HG03354 (cell line): ENCODE data around the gene MGAT3.

ENCODE experiments used
- ATAC-seq: cut with Tn5 transposase; IDR thresholded peaks from one replicate; pipeline ENCODE4 v1.9.1; 2021; ENCODE audit warnings: mild to moderate bottlenecking; ENCODE audit not compliant: unreplicated experiment, poor library complexity, severe bottlenecking

The MGAT3 gene

GRCh38 chr22:39446239-39446721 is 10.5 kb upstream of the MGAT3 start:
- peak; percentile 30 for ATAC-seq

- ATAC-seq, result no peak
Measured at GRCh38 chr22:39448205-39449054, 8.4 kb upstream of the MGAT3 start.

DNA sequence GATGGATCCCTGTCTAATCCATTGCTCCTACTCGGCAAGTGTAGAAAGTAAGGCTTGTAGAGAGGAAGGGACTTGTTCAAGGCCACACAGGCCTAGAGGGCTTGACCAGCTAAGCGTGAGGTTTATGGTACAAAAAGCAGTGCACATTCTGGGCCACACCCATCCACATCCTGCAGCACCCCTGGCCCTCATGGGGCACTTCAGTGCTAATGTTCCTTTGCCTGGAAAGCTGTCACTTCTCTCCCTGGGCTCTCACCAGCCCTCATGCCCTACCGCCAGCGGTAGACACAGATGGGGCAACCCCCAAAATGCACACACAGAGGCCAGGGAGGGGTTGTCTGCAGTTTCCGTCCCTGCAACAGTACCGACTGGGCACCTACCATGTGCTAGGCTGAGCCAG is 7.1 kb upstream of the MGAT3 start:
- ATAC-seq, result no peak

GRCh38 chr22:39450258-39450955 is 6.4 kb upstream of the MGAT3 start:
- ATAC-seq, result no peak

DNA sequence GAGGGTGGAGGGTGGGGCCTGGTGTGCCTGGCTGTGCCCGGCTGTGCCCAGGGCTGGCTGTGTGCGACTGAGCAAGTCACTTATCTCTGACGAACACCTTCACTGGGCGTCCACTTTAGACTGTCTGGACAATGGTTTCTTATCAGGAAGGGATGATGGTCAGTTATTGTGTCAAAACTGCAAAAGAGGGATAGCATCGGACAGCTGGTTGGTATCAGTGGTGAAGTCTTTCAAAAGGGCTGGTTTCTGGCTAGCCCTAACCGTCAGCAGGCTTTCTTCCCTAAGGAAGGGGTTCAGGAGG is 4.1 kb upstream of the MGAT3 start:
- no peak for ATAC-seq

DNA sequence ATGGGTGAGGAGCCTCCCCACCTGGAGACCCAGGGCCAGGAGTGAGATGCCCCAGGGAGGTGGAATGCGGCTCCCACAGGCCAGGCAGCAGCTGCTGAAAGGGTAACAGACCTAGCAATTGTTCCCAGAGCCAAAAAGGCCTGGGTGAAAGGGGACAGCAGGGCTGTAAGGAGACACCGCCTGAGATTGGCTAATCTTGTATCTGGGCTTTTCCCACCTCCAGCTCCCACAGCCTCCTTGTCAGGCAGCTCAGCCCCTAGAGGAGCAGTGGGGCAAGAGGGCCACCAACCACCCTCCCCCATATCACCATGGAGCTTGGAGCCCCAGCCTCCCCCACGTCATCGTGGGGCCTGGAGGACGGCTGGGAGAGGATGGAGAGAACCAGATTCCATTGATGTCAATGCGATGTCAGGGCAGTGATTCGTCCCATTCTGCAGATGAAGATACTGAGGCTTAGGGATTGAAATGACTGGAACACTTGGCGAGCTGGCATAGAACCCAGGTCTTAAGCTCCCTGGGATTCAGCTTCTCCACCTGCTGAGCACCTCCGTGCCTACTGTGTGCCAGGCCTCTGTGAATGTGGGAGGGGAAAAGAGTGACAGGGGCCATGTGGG is 2.9 kb upstream of the MGAT3 start:
- ATAC-seq, result no peak

DNA sequence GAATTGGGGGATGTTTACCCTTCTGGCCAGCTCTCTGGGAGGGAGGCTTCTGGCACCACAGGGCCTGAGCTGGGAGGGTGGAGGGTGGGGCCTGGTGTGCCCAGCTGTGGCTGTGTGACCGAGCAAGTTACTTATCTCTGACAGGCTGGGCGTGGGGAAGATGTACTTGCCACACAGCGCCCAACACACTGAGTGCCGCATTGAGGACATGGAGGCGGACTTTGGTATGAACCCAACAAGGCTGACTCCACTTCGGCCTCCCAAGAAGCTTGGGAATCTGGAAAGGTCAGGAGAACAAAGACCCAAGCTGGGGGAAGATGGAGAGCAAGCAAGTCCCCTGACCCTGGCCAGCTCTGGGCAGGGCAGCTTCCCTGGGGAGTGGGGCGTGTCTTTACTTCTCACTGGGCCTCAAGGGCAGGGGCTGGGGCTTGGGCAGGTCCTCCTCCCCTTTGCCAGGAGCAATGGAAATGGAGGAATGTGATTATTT is 2.4 kb upstream of the MGAT3 start:
- no peak for ATAC-seq

DNA sequence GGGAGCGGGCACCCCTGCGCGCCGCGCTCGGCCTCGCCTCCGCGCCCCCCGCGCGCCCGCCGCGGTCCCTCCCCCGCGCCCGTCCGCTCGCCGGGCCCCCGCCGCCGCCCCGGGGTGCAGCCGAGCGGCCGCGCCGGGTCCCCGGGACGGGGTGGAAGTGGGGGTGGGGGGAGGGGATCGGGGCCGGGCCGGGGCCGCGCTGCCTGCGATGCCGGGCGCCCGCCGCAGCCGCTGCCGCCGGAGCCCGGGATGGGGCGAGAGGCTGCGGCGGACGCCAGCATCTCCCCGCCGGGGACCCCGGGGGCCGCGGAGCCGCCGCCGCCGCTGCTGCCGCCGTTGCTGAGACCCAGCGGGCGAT is 365 bp downstream of the MGAT3 start:
- ATAC-seq, result no peak

DNA sequence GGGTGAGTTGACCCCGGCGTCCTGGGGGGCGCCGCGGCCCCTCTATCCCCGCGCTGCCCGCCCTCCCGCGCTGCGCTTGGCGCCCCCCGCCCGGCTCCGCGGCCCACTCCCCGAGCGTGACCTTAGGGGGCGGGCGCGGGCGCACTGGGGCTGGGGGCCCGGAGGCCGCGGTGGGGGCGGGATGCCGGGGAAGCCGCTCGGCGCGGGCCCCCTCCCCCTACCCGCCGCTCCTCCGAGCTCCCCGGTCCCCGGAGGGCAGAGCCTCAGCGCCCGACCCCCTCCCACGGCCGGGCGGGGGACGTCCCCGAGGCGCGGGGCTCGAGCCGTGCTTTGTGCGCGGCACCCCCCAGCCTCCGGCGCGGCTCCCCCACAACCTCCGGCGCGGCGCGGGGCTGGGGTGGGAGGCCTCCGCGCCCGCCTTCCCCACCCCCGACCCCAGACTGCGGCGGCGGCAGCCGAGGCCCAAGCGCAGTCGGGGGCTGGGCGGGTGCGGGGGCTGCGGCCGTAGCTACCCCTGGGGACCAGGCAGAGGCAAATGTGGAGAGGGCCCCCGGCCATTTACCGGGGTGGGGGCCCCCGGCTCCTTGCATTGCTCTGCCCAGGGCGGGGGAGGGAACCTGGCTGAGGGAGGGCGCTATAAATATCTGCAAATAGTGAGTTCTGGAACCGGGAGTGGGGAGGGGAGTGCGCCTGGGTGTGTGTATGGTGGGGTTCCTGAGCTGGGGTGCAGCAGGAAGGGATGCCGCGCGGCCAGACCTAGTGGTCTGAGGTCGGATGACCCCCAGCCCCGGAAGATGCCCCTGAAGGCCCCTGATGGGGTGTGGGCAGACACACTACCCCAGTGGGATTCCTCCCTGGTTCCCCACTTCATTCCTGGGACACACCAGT is 988 bp downstream of the MGAT3 start:
- no peak for ATAC-seq

DNA sequence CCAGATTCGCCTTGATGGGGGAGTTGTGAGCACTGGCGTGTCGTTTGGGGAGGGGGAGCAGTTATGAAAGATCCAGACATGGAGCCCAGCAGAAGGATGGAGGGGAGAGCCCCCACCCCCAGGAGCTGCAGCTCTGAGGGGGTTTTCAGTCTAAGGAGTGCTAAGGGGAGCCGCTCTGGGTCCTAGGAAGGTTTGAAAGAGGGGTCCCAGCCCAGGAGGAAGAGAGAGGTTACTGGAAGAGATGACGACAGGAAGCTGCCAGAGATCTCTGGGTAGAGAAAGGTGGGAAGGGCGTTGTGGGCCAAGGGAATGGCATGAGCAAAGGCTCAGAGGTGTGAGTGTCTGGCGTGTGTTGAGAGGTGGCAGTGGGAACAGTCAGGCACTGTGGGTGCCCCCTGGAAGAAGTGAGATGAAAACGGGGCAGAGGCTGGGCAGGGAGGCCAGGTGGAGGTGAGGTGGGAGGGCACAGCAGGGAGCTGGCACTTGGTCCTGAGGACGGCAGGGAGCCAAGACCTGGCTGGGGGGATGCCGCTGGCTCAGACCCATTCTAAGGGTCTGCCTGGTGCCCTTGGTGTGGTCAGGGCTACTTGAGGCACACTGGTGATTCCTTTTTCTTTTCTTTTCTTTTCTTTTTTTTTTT is 1.8 kb downstream of the MGAT3 start:
- ATAC-seq, result no peak

DNA sequence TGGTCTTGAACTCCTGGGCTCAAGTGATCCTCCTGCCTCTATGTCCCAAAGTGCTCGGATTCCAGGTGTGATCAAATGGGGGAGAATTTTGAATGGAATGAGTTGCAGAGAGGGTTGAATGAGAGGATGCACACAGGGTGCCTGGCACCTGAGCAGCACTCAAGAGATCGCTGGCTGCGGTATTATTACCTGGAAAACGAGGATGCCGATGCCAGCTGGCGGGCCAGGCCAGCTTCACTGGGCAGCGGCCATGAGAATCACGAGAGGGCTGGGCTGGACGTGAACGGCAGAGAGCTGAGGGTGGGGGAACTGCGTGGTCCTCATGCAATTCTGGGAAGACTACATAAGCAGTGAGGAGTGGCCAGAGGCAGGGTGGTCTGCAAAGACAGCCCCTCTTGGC is 2.9 kb downstream of the MGAT3 start:
- no peak for ATAC-seq

- no peak for ATAC-seq
Measured at GRCh38 chr22:39462443-39463221, 5.8 kb downstream of the MGAT3 start.

- no peak for ATAC-seq
Measured at GRCh38 chr22:39463277-39463676, 6.5 kb downstream of the MGAT3 start.

DNA sequence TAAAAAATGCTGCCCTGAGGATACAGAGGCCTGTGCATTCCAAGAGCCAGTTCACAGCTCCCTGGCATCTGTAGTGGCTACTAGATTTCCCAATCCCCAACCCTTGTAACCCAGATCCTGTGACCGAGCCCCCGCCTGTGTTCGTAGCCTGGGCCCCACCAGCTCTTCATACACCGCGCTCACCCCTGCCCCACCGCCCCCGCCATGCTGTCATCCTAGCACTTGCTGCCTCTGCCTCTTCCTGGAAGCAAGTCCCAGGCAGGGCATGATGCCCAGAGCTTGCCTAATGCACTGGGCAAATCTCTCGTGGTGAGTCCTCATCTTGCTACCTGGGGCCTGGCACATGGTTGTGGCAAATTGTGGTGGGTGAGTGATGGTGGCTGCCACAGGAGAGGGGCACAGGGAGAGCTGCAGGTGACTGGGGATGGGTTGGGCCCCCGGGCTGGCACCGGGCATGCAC is 7.1 kb downstream of the MGAT3 start:
- no peak for ATAC-seq

DNA sequence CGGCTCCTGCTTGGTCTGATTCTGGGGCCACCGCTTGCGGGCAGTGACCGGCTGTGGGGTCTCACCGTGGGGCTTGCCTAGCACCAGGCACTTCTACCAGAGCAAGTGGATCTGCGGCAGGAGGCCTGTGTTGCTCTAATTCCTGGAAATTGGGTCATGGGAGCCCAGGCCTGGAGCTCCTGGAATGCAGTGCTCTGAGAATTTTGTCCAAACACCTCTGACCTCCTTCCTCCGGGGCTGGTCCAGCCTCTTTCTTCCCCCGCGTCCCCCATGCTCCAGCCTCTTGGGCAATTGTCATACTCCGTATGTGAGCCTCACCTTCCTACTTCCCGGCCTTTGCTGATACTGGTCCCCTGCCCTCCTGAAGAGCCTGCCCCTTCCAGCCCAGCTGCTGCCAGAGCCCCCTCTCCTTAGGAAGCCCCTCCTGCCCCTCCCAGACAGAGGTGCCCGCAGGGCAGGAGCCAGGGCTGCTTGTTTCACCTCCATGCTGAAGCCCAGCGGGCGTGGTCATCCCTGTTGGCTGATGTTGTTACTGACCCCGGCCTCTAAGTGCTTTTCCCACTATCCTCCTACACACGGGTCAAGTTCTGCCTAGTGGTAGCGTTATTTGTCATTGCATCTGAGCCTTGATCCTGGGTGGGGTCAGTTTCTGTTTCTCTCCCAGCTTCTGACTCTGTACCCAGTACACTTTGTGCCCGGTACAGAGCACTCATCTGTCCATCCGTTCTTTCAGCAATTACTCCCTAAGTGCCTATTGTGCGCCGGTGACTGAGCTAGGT is 9.6 kb downstream of the MGAT3 start:
- no peak for ATAC-seq

DNA sequence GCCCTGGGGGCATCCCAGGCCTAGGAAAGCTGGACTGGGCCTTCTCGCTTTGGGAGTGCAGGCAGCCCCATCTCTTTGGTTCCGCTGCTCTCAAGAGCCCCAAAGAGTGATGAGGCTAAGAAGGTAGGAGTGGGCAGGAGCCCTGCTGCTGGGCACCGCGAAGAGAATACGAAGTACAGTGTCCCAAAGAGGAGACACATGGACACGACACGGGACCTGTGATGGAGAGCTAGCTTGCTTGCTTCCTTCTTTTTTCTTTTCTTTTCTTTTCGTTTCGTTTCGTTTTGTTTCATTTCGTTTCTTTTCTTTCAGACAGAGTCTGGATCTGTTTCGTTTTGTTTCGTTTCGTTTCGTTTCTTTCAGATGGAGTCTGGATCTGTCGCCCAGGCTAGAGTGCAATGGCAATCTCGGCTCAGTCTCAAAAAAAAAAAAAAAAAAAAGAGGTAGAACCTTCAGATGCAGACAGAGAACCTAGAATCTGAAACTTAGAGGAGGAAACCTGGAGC is 10.6 kb downstream of the MGAT3 start:
- no peak for ATAC-seq

DNA sequence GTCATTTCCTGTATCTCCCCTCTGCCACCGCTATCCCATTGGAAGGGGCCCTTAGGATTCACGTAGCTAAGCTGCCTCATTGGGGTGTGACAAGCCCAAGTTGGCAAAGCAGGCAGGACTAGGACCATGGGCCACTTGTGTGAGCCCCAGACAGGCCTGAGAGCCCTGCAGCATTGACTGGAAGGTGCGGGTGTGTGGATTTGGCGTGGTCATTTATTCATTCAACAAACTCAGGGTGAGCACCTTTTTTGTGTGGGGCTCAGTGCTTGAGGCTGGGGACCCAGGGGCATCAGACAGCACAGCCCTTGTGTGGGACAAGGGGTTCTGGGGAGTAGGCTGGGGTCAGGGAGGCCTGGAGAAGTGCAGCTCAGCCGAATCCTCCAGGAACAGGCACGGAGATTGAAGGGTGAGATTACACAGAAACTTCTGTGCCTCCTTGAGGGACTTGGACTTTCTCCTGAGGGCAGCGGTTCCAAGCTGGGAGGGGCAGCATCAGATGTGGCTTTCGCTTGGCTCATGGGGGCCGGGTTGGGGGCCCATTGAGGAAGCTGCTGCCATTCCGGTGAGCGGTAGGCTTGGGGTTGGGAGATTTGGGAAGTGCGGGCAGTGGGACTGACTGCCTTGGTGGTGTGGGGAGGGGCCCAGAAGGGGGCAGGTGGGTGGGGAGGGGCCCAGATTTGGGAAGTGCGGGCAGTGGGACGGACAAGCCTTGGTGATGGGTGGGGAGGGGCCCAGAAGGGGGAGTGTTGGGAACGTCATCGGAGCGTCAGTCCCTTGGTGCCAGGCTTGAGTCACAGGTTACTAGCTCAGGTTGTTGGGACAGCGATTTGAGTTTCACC is 11.9 kb downstream of the MGAT3 start:
- no peak for ATAC-seq
